ENCODE measurements around the gene ORMDL2. TPM values are rescaled to one million over a fixed set of nuclear protein-coding genes. Genes with fewer than 3 reads are reported as not detected.
"Not testable (repeated sequence)": the region's sequence is repeated elsewhere in the genome, so short reads cannot be mapped to it uniquely, and the experiment has no call there.

Gene ORMDL2
- total RNA-seq, 1 experiment from 2014 or later: 37.8 TPM

DNA sequence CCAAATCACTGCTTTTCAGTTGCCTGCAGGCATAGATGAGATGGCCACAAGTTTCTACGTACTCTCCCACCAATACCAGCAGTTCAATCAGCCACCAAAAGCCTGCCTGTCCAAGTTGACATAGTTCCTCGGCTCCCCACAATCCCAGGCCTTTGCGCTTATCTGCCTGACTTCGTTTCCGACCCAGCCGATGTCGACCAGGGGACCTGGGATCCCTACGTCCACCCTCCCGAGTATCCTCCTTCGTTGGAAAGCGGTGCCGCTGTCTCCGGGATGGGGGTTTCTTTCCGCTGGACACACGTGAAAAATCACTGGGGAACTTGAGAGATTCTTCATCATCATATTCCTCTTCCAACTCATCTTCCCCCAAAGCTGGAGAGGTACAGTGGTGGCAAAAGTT, 10.0 kb downstream of the ORMDL2 start:
- DNase-seq (ENCODE audit: extremely low read depth, low read depth): no peak

DNA sequence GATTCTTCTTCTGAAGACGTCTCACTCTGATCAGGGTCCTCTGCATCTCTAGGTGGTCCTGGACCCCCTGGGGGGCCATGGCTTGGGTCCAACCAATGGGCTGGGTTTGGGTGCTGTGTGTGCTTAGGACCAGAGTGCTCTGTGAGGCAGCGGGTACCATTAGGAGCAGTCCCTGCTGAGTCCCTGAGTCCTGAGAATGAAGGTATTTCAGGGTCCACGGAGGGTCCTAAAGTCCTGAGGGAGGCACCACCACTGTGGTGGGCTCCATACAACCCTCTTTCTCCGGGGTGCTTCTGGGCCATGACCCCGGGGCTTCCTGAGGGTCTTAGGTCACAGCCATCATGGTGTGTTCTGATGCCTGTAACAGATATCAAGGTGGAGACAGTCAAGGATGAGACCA, 10.5 kb downstream of the ORMDL2 start:
- DNase-seq (ENCODE audit: extremely low read depth, low read depth): no peak

DNA sequence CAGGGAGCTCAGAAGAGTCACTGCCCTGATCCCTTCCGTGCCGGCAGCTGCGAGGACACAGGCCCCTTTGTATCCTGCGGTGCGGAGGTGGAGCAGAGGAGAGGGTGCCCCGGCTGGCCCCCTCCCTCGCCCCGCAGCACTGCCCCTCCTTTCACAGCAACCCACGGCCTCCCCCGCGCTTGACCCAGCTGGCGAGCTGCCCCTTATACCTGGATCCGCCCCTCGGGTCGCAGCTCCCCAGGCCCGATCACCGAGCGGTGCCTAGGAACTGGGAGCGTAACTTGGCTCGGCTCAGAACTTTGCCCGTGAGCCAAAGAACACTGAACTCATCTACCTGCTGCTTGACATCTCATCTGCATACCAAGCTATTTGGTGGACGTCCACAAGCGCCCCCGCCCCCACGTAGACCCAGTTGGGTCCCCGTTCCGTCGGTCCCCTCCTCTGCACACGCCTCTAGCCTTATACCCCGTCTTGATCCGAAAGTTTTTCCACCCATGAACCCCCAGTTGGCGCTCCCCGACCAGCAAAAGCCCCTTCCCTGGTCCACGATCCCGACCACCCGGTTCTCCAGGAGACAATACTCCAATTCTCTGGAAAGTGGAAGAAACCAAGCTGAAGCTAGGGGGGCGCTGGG, 12.2 kb downstream of the ORMDL2 start:
- DNase-seq (ENCODE audit: extremely low read depth, low read depth): no peak

DNA sequence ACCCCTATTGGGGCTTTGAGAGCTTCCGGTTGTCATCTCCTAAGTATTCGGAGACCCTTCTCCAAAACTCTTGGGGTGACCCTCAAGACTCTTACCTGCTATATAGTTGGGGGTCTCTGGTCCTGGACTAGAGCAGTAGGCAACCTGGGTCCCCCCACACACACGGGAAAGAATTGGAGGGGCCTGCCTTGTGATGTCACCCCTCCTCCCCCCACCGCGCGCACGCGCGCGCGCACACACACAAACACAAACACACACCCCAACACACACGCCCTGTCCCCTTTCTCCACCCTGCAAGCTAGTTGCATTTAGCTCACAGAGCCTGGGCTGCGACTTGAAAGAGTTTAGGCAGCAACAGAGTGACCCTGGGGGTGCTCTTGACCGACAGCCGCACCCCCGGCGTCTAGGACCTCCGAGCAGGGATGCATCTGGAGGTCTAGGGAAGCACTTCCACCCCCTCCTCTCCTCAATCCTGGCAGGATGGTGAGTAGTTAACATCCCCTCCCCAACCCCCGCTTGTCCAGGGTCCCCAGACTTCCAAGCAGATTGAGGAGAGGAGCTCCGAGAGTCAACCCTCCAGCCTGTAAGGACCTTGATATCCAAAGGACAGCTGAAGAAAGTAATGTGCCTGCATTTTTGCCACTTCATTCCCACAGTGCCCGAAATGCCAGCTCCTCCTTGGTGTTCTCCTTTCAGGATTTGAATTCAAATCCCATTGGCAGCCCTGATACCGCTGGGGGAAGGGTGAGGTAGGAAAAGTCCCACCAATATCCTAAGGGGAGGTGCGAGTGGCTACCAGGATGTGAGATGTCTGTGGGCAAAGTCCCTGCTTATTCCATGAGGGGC, 13.0 kb downstream of the ORMDL2 start:
- DNase-seq (ENCODE audit: extremely low read depth, low read depth): no peak

DNA sequence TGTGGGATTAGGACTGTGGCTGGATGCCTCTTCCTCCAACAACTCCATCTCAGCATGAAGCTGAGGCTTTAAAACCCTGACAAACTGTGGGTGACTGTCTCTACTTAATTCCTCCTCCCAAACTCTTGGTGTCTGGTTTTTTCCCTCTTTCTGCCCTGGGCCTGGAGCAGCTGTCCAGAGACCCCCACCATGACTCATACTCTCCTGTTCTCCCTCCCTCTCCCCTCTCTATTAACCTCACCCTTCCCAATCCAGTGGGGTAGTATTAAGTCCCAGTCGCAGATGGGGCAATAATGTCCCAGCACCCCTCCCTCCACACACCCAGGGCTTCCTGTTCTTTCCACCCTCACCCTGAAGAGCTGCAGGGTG, 13.6 kb downstream of the ORMDL2 start:
- DNase-seq (ENCODE audit: extremely low read depth, low read depth): no peak

DNA sequence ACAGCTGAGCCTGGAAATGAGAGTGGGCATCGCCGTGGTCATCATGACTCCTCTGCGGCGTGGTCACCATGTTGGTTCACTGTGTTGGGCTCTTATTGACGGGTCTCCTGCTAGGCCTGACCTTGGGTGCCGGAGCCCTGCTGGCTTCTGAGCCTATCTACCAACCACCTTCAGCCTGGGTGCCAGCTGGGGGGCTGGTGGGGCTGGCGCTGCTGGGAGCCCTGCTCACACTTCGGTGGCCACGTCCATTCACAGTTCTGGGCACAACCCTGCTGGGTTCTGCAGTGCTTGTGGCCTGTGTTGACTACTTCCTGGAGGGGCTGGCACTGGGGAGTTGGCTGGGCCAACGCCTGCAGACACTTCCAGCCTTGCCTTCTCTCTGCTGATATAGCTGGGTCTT, 15.2 kb downstream of the ORMDL2 start:
- DNase-seq (ENCODE audit: extremely low read depth, low read depth): no peak

DNA sequence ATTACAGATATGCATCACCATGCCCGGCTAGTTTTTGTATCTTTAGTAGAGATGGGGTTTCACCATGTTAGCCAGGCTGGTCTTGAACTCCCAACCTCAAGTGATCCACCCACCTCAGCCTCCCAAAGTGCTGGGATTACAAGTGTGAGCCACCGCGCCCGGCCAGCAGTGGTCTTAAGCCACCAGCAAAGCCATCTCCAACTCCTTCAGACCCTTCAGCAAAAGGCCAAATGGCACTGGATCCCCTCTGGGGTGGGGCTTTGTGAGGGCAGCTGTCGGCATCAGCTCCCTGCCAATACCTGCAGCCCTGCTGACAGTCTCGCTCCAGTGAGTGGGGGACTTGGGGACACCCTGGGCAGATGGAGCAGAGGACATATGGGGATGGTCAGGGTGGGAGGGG, 16.6 kb downstream of the ORMDL2 start:
- DNase-seq (ENCODE audit: extremely low read depth, low read depth): not testable (repeated sequence)

DNA sequence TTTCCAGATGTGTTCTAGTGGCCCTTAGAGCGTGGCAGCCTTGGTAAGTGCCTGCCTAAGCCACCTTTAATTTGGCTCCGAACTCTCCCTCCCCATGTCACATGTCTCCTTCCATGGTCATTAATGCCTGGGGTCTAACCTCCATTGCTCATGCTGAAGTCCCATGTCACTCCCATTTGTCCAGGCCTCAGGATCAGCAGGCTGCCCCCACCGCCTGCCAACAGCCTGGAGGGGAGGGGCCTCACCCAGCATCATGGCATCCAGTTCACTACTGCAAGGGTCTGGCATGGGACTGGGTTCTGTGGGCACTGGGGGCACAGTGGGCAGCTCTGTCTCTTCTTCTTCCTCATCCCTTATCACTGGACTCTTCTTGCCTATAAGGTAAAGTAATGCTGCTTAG, 20.5 kb downstream of the ORMDL2 start:
- DNase-seq (ENCODE audit: extremely low read depth, low read depth): no peak

DNA sequence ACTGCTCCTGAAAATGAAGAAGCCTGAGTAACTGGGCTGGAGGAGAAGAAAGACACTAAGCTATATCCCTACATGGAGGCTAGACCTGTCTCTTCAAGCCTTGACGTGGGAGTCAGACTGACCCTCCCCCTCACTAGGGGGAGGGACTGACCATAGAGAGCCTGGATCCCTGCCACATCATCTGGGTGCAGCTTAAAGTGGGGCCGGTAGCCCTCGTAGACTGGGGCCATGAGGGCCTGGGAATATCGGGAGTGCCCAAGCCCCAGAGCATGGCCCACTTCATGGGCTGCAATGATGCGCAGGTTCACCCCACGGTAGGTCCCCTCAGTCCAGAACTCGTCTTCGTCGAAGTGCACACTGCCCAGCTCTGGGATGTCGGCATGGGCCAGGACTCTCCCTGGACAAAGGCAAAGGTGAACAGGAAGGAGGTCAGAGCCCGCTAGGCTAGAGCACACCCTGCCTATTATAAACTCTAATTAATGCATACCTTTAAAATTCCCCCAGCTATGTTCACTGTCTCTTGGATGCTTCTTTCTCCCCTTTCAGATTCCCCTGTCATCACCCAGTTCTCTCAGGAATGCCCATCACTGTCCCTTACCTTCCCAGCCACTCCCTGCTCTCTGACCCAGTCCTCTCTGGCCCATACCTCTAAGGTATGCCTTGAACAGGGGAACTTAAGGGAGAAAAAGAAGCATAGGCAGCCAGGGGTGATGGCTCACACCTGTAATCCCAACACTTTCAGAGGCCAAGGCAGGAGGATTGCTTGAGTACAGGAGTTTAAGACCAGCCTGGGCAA, 21.7 kb downstream of the ORMDL2 start:
- DNase-seq (ENCODE audit: extremely low read depth, low read depth): no peak

DNA sequence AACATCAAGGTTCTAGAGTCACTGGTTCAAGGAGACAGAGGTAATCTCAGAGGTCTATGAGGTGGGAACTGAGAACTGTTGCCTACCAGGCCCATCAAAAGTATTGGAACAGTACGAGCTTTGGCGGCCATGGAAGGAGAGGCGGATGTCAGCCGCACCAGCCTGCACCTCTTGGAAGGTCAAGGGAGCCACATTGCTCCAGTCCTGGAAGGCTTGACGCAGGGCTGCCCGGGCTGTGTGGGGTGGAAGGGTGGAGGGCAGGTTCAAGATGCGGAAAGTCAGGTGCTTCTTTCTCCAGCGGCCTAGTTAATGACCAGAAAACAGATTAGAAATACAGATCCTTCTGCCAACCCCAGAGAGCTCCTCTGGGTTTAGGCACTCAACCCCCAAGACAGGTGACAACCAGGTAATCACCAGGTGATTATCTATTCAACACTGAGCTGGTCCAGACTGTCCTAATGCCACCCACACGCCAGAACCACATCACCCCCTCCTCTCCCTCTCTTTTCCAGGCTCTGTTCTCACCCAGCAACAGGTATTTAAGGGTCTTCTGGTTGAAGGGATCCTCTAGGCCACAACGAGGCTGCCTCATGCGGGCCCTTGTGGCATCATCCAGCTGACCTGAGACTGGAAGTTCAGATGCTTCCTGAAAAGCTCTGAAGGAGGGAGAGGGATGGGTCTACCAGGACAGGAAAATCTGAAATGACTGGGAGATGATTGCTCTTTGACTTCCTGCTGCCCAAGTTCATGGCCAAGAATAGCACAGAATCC, 22.9 kb downstream of the ORMDL2 start:
- no peak for DNase-seq (ENCODE audit: extremely low read depth, low read depth)

DNA sequence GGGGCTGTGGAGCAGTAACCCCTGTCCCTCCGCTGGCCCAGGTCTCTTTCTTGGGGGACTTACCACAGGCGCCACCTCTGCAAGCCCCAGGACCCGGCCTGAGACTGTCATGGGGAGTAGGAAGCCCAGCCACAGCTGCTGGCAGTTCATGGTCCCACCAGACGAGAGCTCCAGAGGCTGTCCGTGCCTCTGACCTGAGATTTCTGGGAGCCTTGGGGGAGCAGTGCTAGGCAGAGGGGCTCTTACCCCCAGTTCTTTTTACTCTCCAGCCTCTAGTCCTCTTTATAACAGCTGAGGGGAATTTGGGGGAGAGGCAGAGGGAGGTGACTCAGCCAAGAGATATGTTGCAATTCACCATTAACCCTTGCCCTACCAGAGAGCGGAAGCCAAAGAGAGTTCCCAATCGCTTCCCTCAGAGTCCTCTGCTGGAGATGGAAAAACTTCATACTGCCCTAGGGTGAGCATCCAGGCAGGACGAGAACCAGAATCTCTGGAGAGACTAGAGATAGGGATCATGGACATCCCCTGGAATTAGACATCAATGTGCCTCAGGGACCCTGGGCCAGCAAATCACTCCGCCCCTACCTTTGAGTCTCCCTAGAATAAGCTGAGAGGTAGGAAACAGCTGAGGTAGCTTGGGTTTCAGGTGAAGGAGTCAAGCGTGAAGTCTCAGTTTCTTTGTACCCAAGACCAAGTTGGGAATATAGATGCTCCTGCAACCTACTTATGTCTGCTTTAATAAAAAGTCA, 25.0 kb downstream of the ORMDL2 start, which contains the start of gene MMP19:
TSS of gene MMP19 (minus strand) at position 256 of the 749 bp plus-strand sequence. CDS start at position 150, 106 bp downstream.
- DNase-seq (ENCODE audit: extremely low read depth, low read depth): no peak

DNA sequence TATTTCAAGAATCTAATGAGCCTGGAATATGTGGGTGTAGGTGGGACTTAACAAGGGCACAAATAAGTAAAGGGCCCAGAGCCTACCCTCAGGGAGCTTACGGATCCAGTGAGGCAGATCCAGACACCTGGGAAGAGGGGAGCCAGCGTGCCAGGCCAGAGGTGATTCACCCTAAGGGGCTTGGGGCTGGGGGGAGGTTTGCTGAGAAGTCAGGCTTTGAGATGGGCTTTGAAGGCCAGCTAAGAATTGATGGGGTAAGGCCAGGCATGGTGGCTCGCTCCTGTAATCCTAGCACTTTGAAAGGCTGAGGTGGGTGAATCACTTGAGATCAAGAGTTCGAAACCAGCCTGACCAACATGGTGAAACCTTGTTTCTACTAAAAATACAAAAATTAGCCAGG, 25.6 kb downstream of the ORMDL2 start:
- DNase-seq (ENCODE audit: extremely low read depth, low read depth): no peak

DNA sequence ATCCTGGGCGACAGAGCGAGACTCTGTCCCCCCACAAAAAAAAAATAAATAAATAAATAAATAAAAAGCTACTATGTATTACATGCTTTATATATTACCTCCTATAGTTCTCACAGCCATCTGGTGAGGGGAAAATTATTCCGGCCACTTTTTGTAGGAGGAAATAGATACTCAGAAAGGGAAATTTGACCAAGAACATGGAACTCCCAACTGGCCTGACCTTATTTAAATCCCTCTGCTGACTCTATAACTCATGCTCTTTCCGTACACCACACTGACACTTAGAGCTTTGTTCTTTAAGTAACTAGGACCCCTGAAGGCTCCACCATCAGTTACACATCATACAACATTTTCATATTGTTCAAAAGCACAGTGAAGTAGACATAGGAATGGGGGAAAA, 27.1 kb downstream of the ORMDL2 start:
- no peak for DNase-seq (ENCODE audit: extremely low read depth, low read depth)

DNA sequence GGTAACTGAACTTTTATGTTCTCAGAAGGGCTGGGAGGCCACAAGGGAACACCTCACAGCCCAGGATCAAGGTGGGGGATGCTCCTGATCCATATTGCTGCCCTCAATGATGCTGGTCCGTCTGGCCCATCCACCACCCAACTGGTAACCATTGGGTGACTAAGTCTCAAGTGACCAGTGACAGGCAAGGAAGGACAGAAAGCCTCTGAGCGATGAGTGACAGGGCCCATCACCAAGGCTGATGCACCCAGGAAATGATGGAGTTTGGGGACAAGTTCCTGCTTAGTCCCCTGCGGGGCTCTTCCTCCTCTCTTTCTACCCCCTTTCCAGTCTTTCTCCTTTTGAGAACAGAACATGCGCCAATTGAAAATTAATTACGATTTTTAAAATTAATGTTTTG, 27.5 kb downstream of the ORMDL2 start:
- DNase-seq (ENCODE audit: extremely low read depth, low read depth): no peak

DNA sequence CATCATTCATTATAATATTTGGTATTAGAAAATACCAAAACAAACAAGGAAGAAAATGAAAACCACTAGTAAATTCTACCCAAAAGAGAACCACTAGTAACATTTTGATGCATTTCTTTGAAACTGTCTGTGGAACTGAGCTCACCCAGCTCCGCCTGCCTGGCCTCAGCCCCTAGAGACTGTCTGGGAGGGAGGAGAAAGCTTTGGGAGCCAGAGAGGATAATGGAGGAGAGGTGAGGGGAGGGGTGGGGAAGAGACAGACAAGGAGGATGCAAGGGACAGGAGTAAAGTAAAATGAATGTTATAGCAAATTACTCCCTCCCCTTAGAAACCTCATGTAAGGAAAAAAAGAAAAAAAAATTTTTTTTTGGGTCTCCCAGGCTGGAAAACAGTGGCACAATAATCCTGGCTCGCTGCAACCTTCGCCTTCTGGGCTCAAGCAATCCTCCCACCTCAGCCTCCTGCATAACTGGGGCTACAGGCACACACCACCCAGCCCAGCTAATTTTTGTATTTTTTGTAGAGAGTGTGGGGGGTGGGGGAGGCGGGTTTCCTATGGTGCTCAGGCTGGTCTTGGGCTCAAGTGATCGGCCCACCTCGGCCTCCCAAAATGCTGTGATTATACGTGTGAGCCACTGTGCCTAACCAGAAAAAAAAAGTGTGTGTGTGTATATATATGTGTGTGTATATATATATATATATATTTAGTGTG, 28.1 kb downstream of the ORMDL2 start:
- DNase-seq (ENCODE audit: extremely low read depth, low read depth): no peak

DNA sequence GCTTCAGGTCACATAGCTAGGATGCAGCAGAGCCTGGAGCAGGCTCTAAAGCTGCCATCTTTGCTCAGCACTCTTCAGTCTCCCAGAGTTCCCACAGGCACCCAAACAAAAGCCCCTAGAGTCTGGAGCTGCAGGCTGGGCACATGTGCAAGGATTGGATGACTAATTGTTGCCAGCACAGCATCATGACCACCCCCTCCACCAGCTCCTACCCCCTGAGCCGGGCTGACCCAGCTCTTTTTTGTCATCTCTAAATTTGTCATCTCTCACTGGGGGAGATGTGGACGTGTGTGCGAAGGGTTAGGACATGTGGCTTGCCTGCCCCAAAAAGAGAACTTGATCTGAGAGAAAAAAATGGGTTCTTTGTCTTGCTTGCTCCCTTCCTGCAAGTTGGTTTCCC, 29.2 kb downstream of the ORMDL2 start:
- DNase-seq (ENCODE audit: extremely low read depth, low read depth): no peak

DNA sequence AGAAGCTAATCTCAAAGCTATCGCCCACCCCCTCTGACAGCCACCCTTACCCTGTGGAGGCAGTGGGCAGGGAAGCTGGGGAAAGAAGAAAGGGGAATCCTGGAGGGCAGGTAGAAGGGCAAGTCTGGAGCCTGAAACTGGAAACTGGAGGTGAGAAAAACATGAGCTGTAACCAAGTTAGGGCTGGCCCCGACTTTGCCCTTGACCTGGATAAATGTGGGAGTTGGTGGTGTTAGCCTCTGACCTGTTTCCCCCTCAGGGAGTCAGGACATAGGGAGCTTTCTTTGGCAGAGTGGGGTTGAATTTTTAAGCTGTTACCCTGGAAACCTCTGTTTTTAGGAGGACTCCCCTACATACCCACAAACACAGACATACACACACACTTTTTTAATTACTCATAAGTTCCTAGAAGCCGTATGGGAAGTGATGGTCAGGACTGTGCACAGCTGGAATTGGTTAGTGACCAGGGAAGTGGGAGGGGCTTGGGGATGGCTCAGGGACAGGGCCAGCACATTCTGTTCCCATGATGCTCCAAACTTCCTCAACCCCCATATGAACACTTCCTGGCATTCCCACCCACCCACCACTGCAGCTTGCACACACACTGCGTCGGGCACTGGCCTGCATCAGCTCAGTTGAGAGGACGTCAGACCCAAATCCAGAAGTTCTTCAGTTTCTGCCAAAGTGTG, 29.9 kb downstream of the ORMDL2 start:
- DNase-seq (ENCODE audit: extremely low read depth, low read depth): no peak

DNA sequence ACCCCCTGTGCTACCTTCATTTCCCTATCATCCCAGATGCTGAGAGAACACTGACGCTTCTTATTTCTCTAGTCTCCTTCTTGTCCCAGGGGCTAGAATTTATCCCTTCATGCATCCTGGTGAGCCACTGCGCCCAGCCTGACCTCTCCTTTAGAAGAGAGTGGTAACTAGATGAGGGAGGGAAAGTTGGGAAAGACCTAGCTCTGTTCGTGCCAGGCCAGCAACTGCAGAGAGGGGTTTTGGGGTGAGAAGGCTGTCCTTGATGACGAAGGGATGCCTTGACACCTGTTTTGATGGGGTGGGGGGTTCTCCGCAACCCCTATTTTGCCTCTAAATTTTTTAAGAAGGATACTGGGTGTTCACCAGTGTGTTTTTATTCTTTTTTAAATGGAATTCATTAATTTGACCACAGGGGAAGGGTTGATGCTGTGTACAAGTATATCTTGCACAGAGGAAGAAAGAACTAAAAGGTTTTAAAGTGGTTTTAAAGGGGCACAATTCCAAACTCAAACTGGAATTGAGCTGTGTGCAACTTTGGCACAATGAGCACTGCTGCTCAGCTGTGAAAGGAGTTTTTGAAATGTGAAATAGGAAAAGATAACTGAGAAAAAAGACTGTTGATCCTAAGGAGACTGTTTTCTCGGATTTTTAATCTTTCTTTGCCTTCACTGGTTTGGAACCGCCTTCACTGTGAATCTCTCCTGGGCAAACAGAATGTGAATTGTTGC, 31.9 kb downstream of the ORMDL2 start:
- no peak for DNase-seq (ENCODE audit: extremely low read depth, low read depth)
